H9 (cell line): Measurements from ENCODE around the gene STAT3. TPM values are rescaled to one million over a fixed set of nuclear protein-coding genes. Genes with fewer than 3 reads are reported as not detected.

Experiments used
- DNase-seq: peaks from one replicate; pipeline ENCODE4 v3.0.0-alpha.2; 2017
- H2AFZ ChIP-seq: one replicate; pipeline ENCODE4 v1.6.1; 2013; ENCODE audit warnings: mild to moderate bottlenecking, low read length, control low read depth, moderate library complexity
- H2AK5ac ChIP-seq: 2 replicates; pipeline ENCODE4 v1.6.1; 2013; ENCODE audit warnings: low read length, control low read depth, mixed read lengths; ENCODE audit not compliant: insufficient read length
- H2BK120ac ChIP-seq: one replicate; pipeline ENCODE4 v1.6.1; 2013; ENCODE audit warnings: low read depth, mild to moderate bottlenecking, low read length, control low read depth, inconsistent platforms; ENCODE audit not compliant: poor library complexity, severe bottlenecking
- H2BK12ac ChIP-seq: 2 replicates; pipeline ENCODE4 v1.6.1; 2013; ENCODE audit warnings: low read length, control low read depth, mixed read lengths, low read depth; ENCODE audit not compliant: insufficient read length
- H2BK15ac ChIP-seq: 2 replicates; pipeline ENCODE4 v1.6.1; 2013; ENCODE audit warnings: low read depth, low read length, control low read depth
- H2BK20ac ChIP-seq: one replicate; pipeline ENCODE4 v1.6.1; 2013; ENCODE audit warnings: low read depth, mild to moderate bottlenecking, low read length, control low read depth, inconsistent platforms; ENCODE audit not compliant: poor library complexity, severe bottlenecking
- H2BK5ac ChIP-seq: 2 replicates; pipeline ENCODE4 v1.6.1; 2013; ENCODE audit warnings: low read length, control low read depth, mixed read lengths; ENCODE audit not compliant: insufficient read length
- H3K14ac ChIP-seq: 2 replicates; pipeline ENCODE4 v1.6.1; 2013; ENCODE audit warnings: low read length, control low read depth; ENCODE audit not compliant: insufficient read depth
- H3K18ac ChIP-seq: 2 replicates; pipeline ENCODE4 v1.6.1; 2013; ENCODE audit warnings: low read depth, mild to moderate bottlenecking, mixed read lengths, low read length, control low read depth; ENCODE audit not compliant: insufficient read length
- H3K23ac ChIP-seq: 2 replicates; pipeline ENCODE4 v1.6.1; 2013; ENCODE audit warnings: low read length, control low read depth, mixed read lengths, low read depth; ENCODE audit not compliant: insufficient read length
- H3K23me2 ChIP-seq: 2 replicates; pipeline ENCODE4 v1.6.1; 2013; ENCODE audit warnings: low read depth, mild to moderate bottlenecking, mixed read lengths, low read length, control low read depth; ENCODE audit not compliant: insufficient read length, poor library complexity, severe bottlenecking
- H3K27ac ChIP-seq: 2 replicates; pipeline ENCODE4 v1.5.1; 2013; ENCODE audit warnings: low read length, control low read depth, mixed read lengths, low read depth; ENCODE audit not compliant: insufficient read length
- H3K27me3 ChIP-seq: 2 replicates; pipeline ENCODE4 v1.6.1; 2013; ENCODE audit warnings: low read length, control low read depth, inconsistent platforms; ENCODE audit not compliant: insufficient read depth
- H3K4ac ChIP-seq: 2 replicates; pipeline ENCODE4 v1.6.1; 2013; ENCODE audit warnings: low read depth, mild to moderate bottlenecking, control low read depth, inconsistent platforms, low read length, moderate library complexity
- H3K4me1 ChIP-seq: 2 replicates; pipeline ENCODE4 v1.6.1; 2013; ENCODE audit warnings: low read length, control low read depth, inconsistent platforms; ENCODE audit not compliant: insufficient read depth
- H3K4me2 ChIP-seq: 2 replicates; pipeline ENCODE4 v1.6.1; 2013; ENCODE audit warnings: low read length, control low read depth, mixed read lengths; ENCODE audit not compliant: insufficient read length, insufficient read depth
- H3K56ac ChIP-seq: 2 replicates; pipeline ENCODE4 v1.6.1; 2013; ENCODE audit warnings: low read depth, mild to moderate bottlenecking, mixed read lengths, low read length, control low read depth; ENCODE audit not compliant: insufficient read length
- H3K79me1 ChIP-seq: 2 replicates; pipeline ENCODE4 v1.6.1; 2013; ENCODE audit warnings: low read depth, mild to moderate bottlenecking, moderate library complexity, low read length, control low read depth, inconsistent platforms; ENCODE audit not compliant: insufficient read depth, poor library complexity, severe bottlenecking
- H3K79me2 ChIP-seq: 2 replicates; pipeline ENCODE4 v1.6.1; 2013; ENCODE audit warnings: low read length, control low read depth, inconsistent platforms; ENCODE audit not compliant: insufficient read depth
- H3K9ac ChIP-seq: 2 replicates; pipeline ENCODE4 v1.6.1; 2013; ENCODE audit warnings: low read length, control low read depth, mixed read lengths; ENCODE audit not compliant: insufficient read length; ENCODE audit errors: extremely low read depth
- H3K9me3 ChIP-seq: one replicate; pipeline ENCODE4 v1.6.1; 2013; ENCODE audit warnings: low read depth, low read length, inconsistent platforms; ENCODE audit not compliant: control insufficient read depth
- H3T11ph ChIP-seq: one replicate; pipeline ENCODE4 v1.6.1; 2013; ENCODE audit warnings: mild to moderate bottlenecking, low read length, control low read depth, inconsistent platforms
- H4K20me1 ChIP-seq: one replicate; pipeline ENCODE4 v1.6.1; 2013; ENCODE audit not compliant: control insufficient read depth, insufficient read length, insufficient read depth
- H4K5ac ChIP-seq: 2 replicates; pipeline ENCODE4 v1.6.1; 2013; ENCODE audit warnings: low read depth, mild to moderate bottlenecking, mixed read lengths, low read length, control low read depth; ENCODE audit not compliant: insufficient read length
- H4K8ac ChIP-seq: replicated peaks from 2 replicates; pipeline ENCODE4 v1.6.1; 2013; ENCODE audit warnings: low read length, control low read depth, mixed read lengths, low read depth; ENCODE audit not compliant: insufficient read length
- H4K91ac ChIP-seq: 2 replicates; pipeline ENCODE4 v1.6.1; 2013; ENCODE audit warnings: low read depth, mild to moderate bottlenecking, moderate library complexity, mixed read lengths, low read length, control low read depth; ENCODE audit not compliant: insufficient read length
- H3K27ac Mint-ChIP-seq, 3 experiments: 2 replicates in 2 of 3; 3 replicates in 1 of 3; pipeline ENCODE4 v1.8.0; 2020 to 2021; ENCODE audit warnings: mixed read lengths in 3 of 3, mild to moderate bottlenecking in 1 of 3, moderate library complexity in 1 of 3
- H3K27me3 Mint-ChIP-seq: 2 replicates; pipeline ENCODE4 v1.8.0; 2021; ENCODE audit warnings: low read depth, mild to moderate bottlenecking, moderate library complexity, mixed read lengths
- H3K36me3 Mint-ChIP-seq, 3 experiments: 2 replicates in 2 of 3; 3 replicates in 1 of 3; pipeline ENCODE4 v1.8.0; 2020 to 2021; ENCODE audit warnings: low read depth in 3 of 3, mixed read lengths in 3 of 3; ENCODE audit not compliant: insufficient read depth in 1 of 3
- H3K4me1 Mint-ChIP-seq, 2 experiments: 2 replicates each; pipeline ENCODE4 v1.8.0; 2020; ENCODE audit warnings: mixed read lengths in 2 of 2
- H3K4me3 Mint-ChIP-seq, 2 experiments: 2 replicates in 1 of 2; 3 replicates in 1 of 2; pipeline ENCODE4 v1.8.0; 2020 to 2021; ENCODE audit warnings: mild to moderate bottlenecking in 2 of 2, mixed read lengths in 2 of 2, moderate library complexity in 1 of 2
- H3K9me3 Mint-ChIP-seq, 2 experiments: 2 replicates in 1 of 2; 3 replicates in 1 of 2; pipeline ENCODE4 v1.8.0; 2020; ENCODE audit warnings: mild to moderate bottlenecking in 2 of 2, mixed read lengths in 2 of 2, moderate library complexity in 1 of 2
- WGBS: extraction: QIAGEN DNeasy Blood & Tissue Kit; methylation state at CpG from one replicate; pipeline ENCODE4 v1.1.7; 2013; ENCODE audit warnings: missing lambda C conversion rate, low lambda C conversion rate, mixed read lengths; ENCODE audit not compliant: insufficient read length; ENCODE audit errors: extremely low coverage; 5-methylcytosine and 5-hydroxymethylcytosine counted together
- total RNA-seq: library from RNA; stranded (reverse); gene quantifications from 2 replicates; pipeline ENCODE4 v1.2.1, GENCODE V29; 2021
- TF ChIP-seq, protein P1 (sequence below): fragments of 200-600 bp; sonication (generic); conservative IDR thresholded peaks from 3 replicates; pipeline ENCODE4 v1.8.0; 2021; ENCODE audit warnings: antibody characterized with exemption, mild to moderate bottlenecking

STAT3 gene
- total RNA-seq, 1 experiment from 2014 or later = 83.2 TPM

- H2BK20ac ChIP-seq = no peak overlapping the region
- no peak overlapping the region for H4K91ac ChIP-seq
- H4K5ac ChIP-seq = no peak overlapping the region
- no peak overlapping the region for H3K4me2 ChIP-seq
- no peak overlapping the region for H3K23ac ChIP-seq
- H3K4ac ChIP-seq = no peak overlapping the region
- H3K27ac ChIP-seq = no peak overlapping the region
- H2AK5ac ChIP-seq = no peak overlapping the region
- Mint-ChIP-seq H3K27ac (no peak overlapping the region), H3K4me3 (no peak overlapping the region), H3K4me1 (no peaks in the 10 kb centered on the region), H3K9me3 (no peaks in the 10 kb centered on the region), H3K36me3 (peaks cover 0 to under 1% (median 0%) of the 10 kb centered on the region in 3 experiments; a peak in 1 of 7 replicates), H3K27me3 (peaks cover 1% of the 10 kb centered on the region)
- DNase-seq = no peak
- no peaks in the 10 kb centered on the region for H4K20me1 ChIP-seq
- H3K56ac ChIP-seq = no peak overlapping the region
- H3K18ac ChIP-seq = no peak overlapping the region
- H3K79me2 ChIP-seq = no peaks in the 10 kb centered on the region
- no peaks in the 10 kb centered on the region for H3K79me1 ChIP-seq
- no peak overlapping the region for H4K8ac ChIP-seq
- no peaks in the 10 kb centered on the region for H3K4me1 ChIP-seq
- TF ChIP-seq, protein P1, sequence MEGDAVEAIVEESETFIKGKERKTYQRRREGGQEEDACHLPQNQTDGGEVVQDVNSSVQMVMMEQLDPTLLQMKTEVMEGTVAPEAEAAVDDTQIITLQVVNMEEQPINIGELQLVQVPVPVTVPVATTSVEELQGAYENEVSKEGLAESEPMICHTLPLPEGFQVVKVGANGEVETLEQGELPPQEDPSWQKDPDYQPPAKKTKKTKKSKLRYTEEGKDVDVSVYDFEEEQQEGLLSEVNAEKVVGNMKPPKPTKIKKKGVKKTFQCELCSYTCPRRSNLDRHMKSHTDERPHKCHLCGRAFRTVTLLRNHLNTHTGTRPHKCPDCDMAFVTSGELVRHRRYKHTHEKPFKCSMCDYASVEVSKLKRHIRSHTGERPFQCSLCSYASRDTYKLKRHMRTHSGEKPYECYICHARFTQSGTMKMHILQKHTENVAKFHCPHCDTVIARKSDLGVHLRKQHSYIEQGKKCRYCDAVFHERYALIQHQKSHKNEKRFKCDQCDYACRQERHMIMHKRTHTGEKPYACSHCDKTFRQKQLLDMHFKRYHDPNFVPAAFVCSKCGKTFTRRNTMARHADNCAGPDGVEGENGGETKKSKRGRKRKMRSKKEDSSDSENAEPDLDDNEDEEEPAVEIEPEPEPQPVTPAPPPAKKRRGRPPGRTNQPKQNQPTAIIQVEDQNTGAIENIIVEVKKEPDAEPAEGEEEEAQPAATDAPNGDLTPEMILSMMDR = no peak
- no peaks in the 10 kb centered on the region for H3K23me2 ChIP-seq
- H3T11ph ChIP-seq = no peak overlapping the region
- H2AFZ ChIP-seq = no peak overlapping the region
- WGBS = no CpG with 5 or more reads among the region's 3 CpGs
- H3K9me3 ChIP-seq = no peaks in the 10 kb centered on the region
- H2BK5ac ChIP-seq = no peak overlapping the region
- H3K27me3 ChIP-seq = no peaks in the 10 kb centered on the region
- no peak overlapping the region for H3K9ac ChIP-seq
- H2BK15ac ChIP-seq = no peak overlapping the region
- no peak overlapping the region for H2BK12ac ChIP-seq
- H2BK120ac ChIP-seq = no peak overlapping the region
- H3K14ac ChIP-seq = no peak overlapping the region
Observed at GRCh38 chr17:42296012-42296411, 92.2 kb downstream of the STAT3 start.
